K562 (cell line): ENCODE data around the gene FBXO44. TPM values are rescaled to one million over a fixed set of nuclear protein-coding genes. Genes with fewer than 3 reads are reported as not detected.
A peak's percentile ranks its signal among the peaks of the same experiment; 100 is the strongest.

Experiments
- BMI1 ChIP-seq: fragments of 150-350 bp; IDR thresholded peaks from 2 replicates; pipeline ENCODE4 v1.6.1; 2014; ENCODE audit warnings: low read length
- CHD1 ChIP-seq: fragments of 200-600 bp; sonication (generic); IDR thresholded peaks from one replicate; pipeline ENCODE4 v1.6.1; 2012; ENCODE audit warnings: mild to moderate bottlenecking, moderate library complexity, low read length, inconsistent platforms
- FOXP1 ChIP-seq: sonication (generic); formaldehyde crosslinking; IDR thresholded peaks from 2 replicates; pipeline ENCODE4 v1.8.0; 2022; ENCODE audit warnings: mild to moderate bottlenecking, missing genetic modification reagents
- GTF2A2 ChIP-seq: IDR thresholded peaks from 2 replicates; pipeline ENCODE4 v1.6.1; 2016; ENCODE audit warnings: mild to moderate bottlenecking, missing genetic modification characterization, missing compliant biosample characterization
- KAT7 ChIP-seq: sonication (generic); formaldehyde crosslinking; IDR thresholded peaks from 2 replicates; pipeline ENCODE4 v1.8.0; 2022; ENCODE audit warnings: missing genetic modification reagents, mild to moderate bottlenecking, borderline replicate concordance
- MECOM ChIP-seq: fragments of 250-450 bp; sonication (Bioruptor Pico); IDR thresholded peaks from 2 replicates; pipeline ENCODE4 v1.8.0; 2022; ENCODE audit warnings: inconsistent platforms
- MLX ChIP-seq, 2 experiments: fragments of 450-650 bp in 1 of 2; sonication (generic) in 1 of 2; formaldehyde crosslinking; conservative IDR thresholded peaks; 2 replicates each; pipeline versions ENCODE4 v1.4.0 to v1.8.1; 2020 to 2022; ENCODE audit warnings: mild to moderate bottlenecking in 1 of 2, missing genetic modification reagents in 1 of 2
- PKNOX1 ChIP-seq: fragments of 450-650 bp; IDR thresholded peaks from 2 replicates; pipeline ENCODE4 v1.6.1; 2016
- POLR3A ChIP-seq: IDR thresholded peaks from 2 replicates; pipeline ENCODE4 v1.6.1; 2011; ENCODE audit warnings: borderline replicate concordance, mild to moderate bottlenecking, moderate library complexity; ENCODE audit not compliant: insufficient read length, insufficient read depth; ENCODE audit errors: extremely low read depth
- RFX7 ChIP-seq: fragments of 250-450 bp; sonication (Bioruptor Pico); IDR thresholded peaks from 2 replicates; pipeline ENCODE4 v1.5.1; 2021; ENCODE audit warnings: mild to moderate bottlenecking
- SRSF3 ChIP-seq: fragments of 200-400 bp; formaldehyde crosslinking; IDR thresholded peaks from 2 replicates; pipeline ENCODE4 v1.6.1; 2016; ENCODE audit warnings: mild to moderate bottlenecking, low read length, moderate library complexity; ENCODE audit not compliant: insufficient read depth
- ZBTB40 ChIP-seq, 2 experiments: fragments of 450-650 bp in 1 of 2; sonication (generic) in 1 of 2; formaldehyde crosslinking in 1 of 2; IDR thresholded peaks; 2 replicates each; pipeline versions ENCODE4 v1.7.1 to v1.9.0; 2016 to 2022; ENCODE audit warnings: inconsistent platforms in 1 of 2, mild to moderate bottlenecking in 1 of 2, missing genetic modification reagents in 1 of 2
- ZNF165 ChIP-seq: fragments of 250-450 bp; sonication (Bioruptor Pico); IDR thresholded peaks from 2 replicates; pipeline ENCODE4 v1.4.0; 2020; ENCODE audit warnings: borderline replicate concordance
- ZNF347 ChIP-seq: fragments of 450-650 bp; formaldehyde crosslinking; IDR thresholded peaks from 2 replicates; pipeline ENCODE4 v1.4.0; 2020; ENCODE audit warnings: low read depth, mild to moderate bottlenecking, moderate library complexity
- polyA plus RNA-seq, 8 experiments: library from polyadenylated mRNA; depleted of rRNA in 4 of 8; stranded (reverse) in 5 of 8; unstranded in 3 of 8; fragments of >200 nt; fragmentation: Nextera tagmentation in 2 of 8; fragmentation: Illumina TruSeq in 1 of 8; extraction: Ambion mirVana in 2 of 8; extraction: Trizol in 1 of 8; gene quantifications; 2 replicates each; pipeline versions ENCODE4 v1.2.1 to v1.2.3, GENCODE V29; 2011 to 2014; ENCODE audit warnings: inconsistent platforms in 1 of 8, missing spikeins in 1 of 8
- total RNA-seq, 7 experiments: library from RNA; depleted of rRNA in 6 of 7; stranded (reverse); fragments of >200 nt in 6 of 7; fragmentation: Illumina TruSeq in 2 of 7; extraction: Trizol in 2 of 7; gene quantifications; 2 replicates each; pipeline versions ENCODE4 v1.2.1 to v1.2.3, GENCODE V29; 2011 to 2021; ENCODE audit warnings: low replicate concordance in 1 of 7
- TF ChIP-seq, protein P1 (sequence below): conservative IDR thresholded peaks from 2 replicates; pipeline ENCODE4 v1.6.1; 2011; ENCODE audit warnings: low read depth, mild to moderate bottlenecking, low read length; ENCODE audit not compliant: control insufficient read depth

The FBXO44 gene
- total and polyA plus RNA-seq, 9 of the 15 experiments (the other 6 are each of a cell fraction or from before 2014, with no cell fraction given): 0.69 to 20.9 (median 6.7) TPM

DNA sequence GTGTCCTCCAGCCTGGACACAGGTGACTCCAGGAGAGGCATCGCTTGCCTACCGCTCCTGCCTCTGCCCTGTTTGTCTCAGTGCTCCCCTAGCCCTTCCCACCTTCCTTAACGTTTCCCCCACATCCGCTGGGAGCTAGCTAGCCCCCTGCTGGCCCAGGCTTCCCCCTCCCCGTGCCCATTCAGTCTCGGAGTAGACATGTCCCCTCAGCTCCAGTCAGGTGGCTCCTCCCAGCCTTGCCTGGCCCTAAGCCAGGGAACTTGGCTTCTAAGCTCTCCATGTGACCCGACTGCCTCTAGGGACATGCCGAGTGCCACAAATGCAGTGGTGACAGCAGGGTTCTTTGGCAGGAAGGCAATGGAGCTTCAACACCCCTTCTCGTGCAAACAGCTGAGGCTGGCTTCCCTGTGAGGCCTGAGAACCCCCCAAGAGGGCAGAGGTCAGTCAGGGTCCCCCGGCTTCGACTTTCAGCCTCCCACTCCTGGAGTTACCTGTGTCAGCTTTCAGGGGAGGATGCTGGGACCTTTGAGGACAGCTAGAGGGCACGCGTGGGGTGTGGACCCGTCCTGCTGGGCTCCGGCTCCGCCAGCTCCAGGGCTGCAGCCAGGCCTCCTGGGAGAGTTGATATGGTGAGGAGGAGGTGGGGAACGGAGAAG lies 53.1 kb downstream of the FBXO44 start (continued):
- peak; percentile 21; the same call in 1 of the 2 replicates for TF ChIP-seq FOXP1
- 0 out of 2 replicates have a peak, but pooled peaks have one; percentile 10 for TF ChIP-seq PKNOX1
- no peak for TF ChIP-seq BMI1
- no peak for TF ChIP-seq MLX (CRISPR knock-in tag; conservative IDR thresholded peaks at IDR 0.05)
- no peak for TF ChIP-seq SRSF3
- no peak for TF ChIP-seq POLR3A
- TF ChIP-seq RFX7 (CRISPR knock-in tag): no peak
- TF ChIP-seq ZBTB40 (IDR thresholded peaks at IDR 0.05): no peak; the same call in 1 of the 2 replicates
- TF ChIP-seq ZBTB40 (CRISPR knock-in tag; IDR thresholded peaks at IDR 0.05): no peak
- TF ChIP-seq GTF2A2: no peak
- no peak for TF ChIP-seq ZNF347 (CRISPR knock-in tag)
- TF ChIP-seq KAT7 (CRISPR knock-in tag): 0 out of 2 replicates have a peak, but pooled peaks have one; percentile 6
- no peak for TF ChIP-seq CHD1
- no peak for TF ChIP-seq ZNF165 (CRISPR knock-in tag)
- TF ChIP-seq MECOM (CRISPR knock-in tag): no peak
- TF ChIP-seq, protein P1, sequence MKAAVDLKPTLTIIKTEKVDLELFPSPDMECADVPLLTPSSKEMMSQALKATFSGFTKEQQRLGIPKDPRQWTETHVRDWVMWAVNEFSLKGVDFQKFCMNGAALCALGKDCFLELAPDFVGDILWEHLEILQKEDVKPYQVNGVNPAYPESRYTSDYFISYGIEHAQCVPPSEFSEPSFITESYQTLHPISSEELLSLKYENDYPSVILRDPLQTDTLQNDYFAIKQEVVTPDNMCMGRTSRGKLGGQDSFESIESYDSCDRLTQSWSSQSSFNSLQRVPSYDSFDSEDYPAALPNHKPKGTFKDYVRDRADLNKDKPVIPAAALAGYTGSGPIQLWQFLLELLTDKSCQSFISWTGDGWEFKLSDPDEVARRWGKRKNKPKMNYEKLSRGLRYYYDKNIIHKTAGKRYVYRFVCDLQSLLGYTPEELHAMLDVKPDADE: 0 out of 2 replicates have a peak, but pooled peaks have one; percentile 16
